Measurements from ENCODE around the gene IPO5. TPM values are rescaled to one million over a fixed set of nuclear protein-coding genes. Genes with fewer than 3 reads are reported as not detected.

Gene IPO5
- total and polyA plus RNA-seq, 2 experiments from 2014 or later: 55.5 to 119 TPM

- Histone ChIP-seq H3K4me1 (ENCODE audit: low read depth) (no peaks in the 10 kb centered on the region), H3K27me3 (no peaks in the 10 kb centered on the region), H3K36me3 (no peaks in the 10 kb centered on the region), H3K9me3 (ENCODE audit: low read depth) (no peaks in the 10 kb centered on the region), H3K4me3 (no peak overlapping the region), H3K27ac (no peak overlapping the region)
- TF ChIP-seq CTCF (IDR thresholded peaks at IDR 0.05; ENCODE audit: low read depth, low read length): no peak
- DNase-seq (ENCODE audit: low read depth in 1 of 2, low spot score in 1 of 2): peak in 1 of 2 donors; percentile 29
Observed at GRCh38 chr13:97913206-97913605, 40.3 kb upstream of the IPO5 start.

GRCh38 chr13:97914540-97914939 lies 38.9 kb upstream of the IPO5 start:
- H3K27me3 ChIP-seq: no peaks in the 10 kb centered on the region
- no peaks in the 10 kb centered on the region for H3K9me3 ChIP-seq (ENCODE audit: low read depth)
- no peaks in the 10 kb centered on the region for H3K4me1 ChIP-seq (ENCODE audit: low read depth)
- no peak overlapping the region for H3K27ac ChIP-seq
- TF ChIP-seq CTCF (IDR thresholded peaks at IDR 0.05; ENCODE audit: low read depth, low read length): no peak
- H3K36me3 ChIP-seq: no peaks in the 10 kb centered on the region
- no peak for DNase-seq (ENCODE audit: low read depth in 1 of 2, low spot score in 1 of 2)
- no peak overlapping the region for H3K4me3 ChIP-seq

- no peaks in the 10 kb centered on the region for H3K27me3 ChIP-seq
- TF ChIP-seq CTCF (IDR thresholded peaks at IDR 0.05; ENCODE audit: low read depth, low read length): no peak
- no peak overlapping the region for H3K4me3 ChIP-seq
- no peaks in the 10 kb centered on the region for H3K9me3 ChIP-seq (ENCODE audit: low read depth)
- H3K36me3 ChIP-seq: no peaks in the 10 kb centered on the region
- H3K4me1 ChIP-seq (ENCODE audit: low read depth): no peaks in the 10 kb centered on the region
- peak in 1 of 2 donors; percentile 38 for DNase-seq (ENCODE audit: low read depth in 1 of 2, low spot score in 1 of 2)
- H3K27ac ChIP-seq: no peak overlapping the region
Observed at GRCh38 chr13:97921176-97921816, 32.2 kb upstream of the IPO5 start.

- Histone ChIP-seq H3K27ac (no peak overlapping the region), H3K4me3 (no peak overlapping the region), H3K36me3 (no peaks in the 10 kb centered on the region), H3K9me3 (ENCODE audit: low read depth) (no peaks in the 10 kb centered on the region), H3K27me3 (no peaks in the 10 kb centered on the region), H3K4me1 (ENCODE audit: low read depth) (no peaks in the 10 kb centered on the region)
- DNase-seq (ENCODE audit: low read depth in 1 of 2, low spot score in 1 of 2): no peak
- TF ChIP-seq CTCF (IDR thresholded peaks at IDR 0.05; ENCODE audit: low read depth, low read length): no peak
Observed at GRCh38 chr13:97928301-97928700, 25.2 kb upstream of the IPO5 start.

GRCh38 chr13:97932036-97932435 lies 21.4 kb upstream of the IPO5 start:
- no peak overlapping the region for H3K4me3 ChIP-seq
- no peaks in the 10 kb centered on the region for H3K4me1 ChIP-seq (ENCODE audit: low read depth)
- H3K27me3 ChIP-seq: no peaks in the 10 kb centered on the region
- DNase-seq (ENCODE audit: low read depth in 1 of 2, low spot score in 1 of 2): no peak
- H3K9me3 ChIP-seq (ENCODE audit: low read depth): no peaks in the 10 kb centered on the region
- H3K27ac ChIP-seq: no peak overlapping the region
- no peaks in the 10 kb centered on the region for H3K36me3 ChIP-seq
- no peak for TF ChIP-seq CTCF (IDR thresholded peaks at IDR 0.05; ENCODE audit: low read depth, low read length)

All from cardiac muscle cell (in vitro differentiated cells and primary cell).